Lower lobe of right lung (tissue), 2 donors: ENCODE results near the gene MEGF11. TPM values are rescaled to one million over a fixed set of nuclear protein-coding genes. Genes with fewer than 3 reads are reported as not detected.

Source experiments
- ATAC-seq, 2 donors: fragments of 200-7000 bp; cut with Tn5 transposase; one replicate each; pipeline ENCODE4 v1.9.1; 2020 to 2022; ENCODE audit warnings: mild to moderate bottlenecking in 2 of 2, moderate library complexity in 2 of 2
- DNase-seq: peaks from one replicate; pipeline ENCODE4 v3.0.0-alpha.2; 2020
- H3K27ac ChIP-seq: fragments of 200-600 bp; one replicate; pipeline ENCODE4 v1.8.0; 2022
- H3K27me3 ChIP-seq: fragments of 200-600 bp; one replicate; pipeline ENCODE4 v1.8.0; 2022; ENCODE audit warnings: low read depth
- H3K36me3 ChIP-seq: fragments of 200-600 bp; one replicate; pipeline ENCODE4 v1.8.0; 2022; ENCODE audit warnings: mild to moderate bottlenecking
- H3K4me1 ChIP-seq: fragments of 200-600 bp; one replicate; pipeline ENCODE4 v1.8.0; 2022
- H3K4me3 ChIP-seq: fragments of 200-600 bp; one replicate; pipeline ENCODE4 v1.8.0; 2022; ENCODE audit warnings: mild to moderate bottlenecking
- H3K9me3 ChIP-seq: fragments of 200-600 bp; one replicate; pipeline ENCODE4 v1.8.0; 2022
- CTCF ChIP-seq: fragments of 200-600 bp; IDR thresholded peaks from one replicate; pipeline ENCODE4 v1.8.0; 2022; ENCODE audit warnings: antibody characterized with exemption, mild to moderate bottlenecking
- intact Hi-C: fragments of 100-400 bp; cut with DNase I; formaldehyde crosslinking; loops from one replicate; pipeline ENCODE4 v1.11.0; 2022
- total RNA-seq: library from RNA; stranded (reverse); fragmentation: NEBNext Ultra II Directional; extraction: Animal tissue kit (Norgen Biotek cat#: 25700); gene quantifications from one replicate; pipeline ENCODE4 v1.2.1, GENCODE V29; 2021
- donor health status: DM: no; HTN: yes; CAD: no; lungs with severe emphysema.

The MEGF11 gene
- total RNA-seq, 1 donor from 2014 or later = not detected

GRCh38 chr15:66162286-66162685, 91.3 kb downstream of the MEGF11 start:
- intact Hi-C loops = no loop called here
- H3K9me3 ChIP-seq = no peaks in the 10 kb centered on the region
- no peak overlapping the region for H3K27ac ChIP-seq
- no peak for TF ChIP-seq CTCF
- no peaks in the 10 kb centered on the region for H3K27me3 ChIP-seq
- no peaks in the 10 kb centered on the region for H3K36me3 ChIP-seq
- no peak overlapping the region for H3K4me3 ChIP-seq
- no peaks in the 10 kb centered on the region for H3K4me1 ChIP-seq
- no peak for ATAC-seq
- no peak for DNase-seq

GRCh38 chr15:66161575-66162118, 91.9 kb downstream of the MEGF11 start:
- Histone ChIP-seq H3K4me3 (no peak overlapping the region), H3K27me3 (no peaks in the 10 kb centered on the region), H3K9me3 (no peaks in the 10 kb centered on the region), H3K36me3 (no peaks in the 10 kb centered on the region), H3K27ac (no peak overlapping the region), H3K4me1 (no peaks in the 10 kb centered on the region)
- ATAC-seq (no peak), DNase-seq (no peak)
- TF ChIP-seq CTCF = no peak
- intact Hi-C loops = no loop called here

GRCh38 chr15:66161108-66161507, 92.4 kb downstream of the MEGF11 start:
- H3K27ac ChIP-seq = no peak overlapping the region
- DNase-seq = no peak

GRCh38 chr15:66157507-66157906, 96.0 kb downstream of the MEGF11 start:
- H3K4me3 ChIP-seq = no peak overlapping the region
- no peaks in the 10 kb centered on the region for H3K36me3 ChIP-seq
- no peak overlapping the region for H3K27ac ChIP-seq
- H3K27me3 ChIP-seq = peaks cover 4% of the 10 kb centered on the region
- intact Hi-C loops = no loop called here
- DNase-seq (no peak), ATAC-seq (no peak)
- H3K4me1 ChIP-seq = no peaks in the 10 kb centered on the region
- TF ChIP-seq CTCF = no peak
- H3K9me3 ChIP-seq = no peaks in the 10 kb centered on the region

More at GRCh38 chr15:66161108-66161507, 92.4 kb downstream of the MEGF11 start:
- TF ChIP-seq CTCF = no peak
- Histone ChIP-seq H3K4me1 (no peaks in the 10 kb centered on the region), H3K36me3 (no peaks in the 10 kb centered on the region), H3K9me3 (no peaks in the 10 kb centered on the region), H3K27me3 (no peaks in the 10 kb centered on the region), H3K4me3 (no peak overlapping the region)
- intact Hi-C loops = no loop called here
- no peak for ATAC-seq

GRCh38 chr15:66156310-66156975, 97.1 kb downstream of the MEGF11 start:
- intact Hi-C loops = no loop called here
- Histone ChIP-seq H3K4me1 (no peaks in the 10 kb centered on the region), H3K36me3 (no peaks in the 10 kb centered on the region), H3K4me3 (no peak overlapping the region), H3K27ac (no peak overlapping the region), H3K27me3 (peaks cover 7% of the 10 kb centered on the region), H3K9me3 (no peaks in the 10 kb centered on the region)
- TF ChIP-seq CTCF = no peak
- DNase-seq = no peak
- ATAC-seq = no peak
